A673 (cell line): ENCODE results near the gene FGL2.

Source experiments
- EZH2 ChIP-seq: fragments of 200-600 bp; sonication (generic); IDR thresholded peaks from 2 replicates; pipeline ENCODE4 v1.6.1; 2017; ENCODE audit warnings: borderline replicate concordance, low read depth, mild to moderate bottlenecking, mixed read lengths, antibody characterized with exemption, low read length; ENCODE audit not compliant: poor library complexity, severe bottlenecking
- TF ChIP-seq, protein P1 (sequence below): fragments of 300-800, 200-600 bp; sonication (generic); conservative IDR thresholded peaks from 2 replicates; pipeline ENCODE4 v1.5.1; 2017; ENCODE audit warnings: low read depth, mild to moderate bottlenecking, antibody characterized with exemption, low read length, moderate library complexity, mixed read lengths

GRCh38 chr7:77205706-77206105 lies 6.1 kb upstream of the FGL2 start:
- TF ChIP-seq, protein P1, sequence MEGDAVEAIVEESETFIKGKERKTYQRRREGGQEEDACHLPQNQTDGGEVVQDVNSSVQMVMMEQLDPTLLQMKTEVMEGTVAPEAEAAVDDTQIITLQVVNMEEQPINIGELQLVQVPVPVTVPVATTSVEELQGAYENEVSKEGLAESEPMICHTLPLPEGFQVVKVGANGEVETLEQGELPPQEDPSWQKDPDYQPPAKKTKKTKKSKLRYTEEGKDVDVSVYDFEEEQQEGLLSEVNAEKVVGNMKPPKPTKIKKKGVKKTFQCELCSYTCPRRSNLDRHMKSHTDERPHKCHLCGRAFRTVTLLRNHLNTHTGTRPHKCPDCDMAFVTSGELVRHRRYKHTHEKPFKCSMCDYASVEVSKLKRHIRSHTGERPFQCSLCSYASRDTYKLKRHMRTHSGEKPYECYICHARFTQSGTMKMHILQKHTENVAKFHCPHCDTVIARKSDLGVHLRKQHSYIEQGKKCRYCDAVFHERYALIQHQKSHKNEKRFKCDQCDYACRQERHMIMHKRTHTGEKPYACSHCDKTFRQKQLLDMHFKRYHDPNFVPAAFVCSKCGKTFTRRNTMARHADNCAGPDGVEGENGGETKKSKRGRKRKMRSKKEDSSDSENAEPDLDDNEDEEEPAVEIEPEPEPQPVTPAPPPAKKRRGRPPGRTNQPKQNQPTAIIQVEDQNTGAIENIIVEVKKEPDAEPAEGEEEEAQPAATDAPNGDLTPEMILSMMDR = no peak
- TF ChIP-seq EZH2 = no peak
